Caki2 (cell line): ENCODE data around the gene UNC13B. TPM values are rescaled to one million over a fixed set of nuclear protein-coding genes. Genes with fewer than 3 reads are reported as not detected.
"Not testable (repeated sequence)": the region's sequence is repeated elsewhere in the genome, so short reads cannot be mapped to it uniquely, and the experiment has no call there.

Experiments
- DNase-seq: peaks from one replicate; pipeline ENCODE4 v3.0.0-alpha.2; 2015; ENCODE audit warnings: low read depth
- in situ Hi-C: cut with HindIII; loops from 2 replicates; pipeline ENCODE4 v1.10.0; 2016; ENCODE audit warnings: low sequenced_read_pairs, low pct_unique_long_range_greater_than_20kb, mixed read lengths
- total RNA-seq: library from RNA; depleted of rRNA; stranded (reverse); fragments of >200 nt; shearing (Covaris generic); gene quantifications from 2 replicates; pipeline ENCODE4 v1.2.3, GENCODE V29; 2014; ENCODE audit warnings: low replicate concordance

Gene UNC13B
- total RNA-seq, 1 experiment from 2014 or later, result 1.4 TPM

DNA sequence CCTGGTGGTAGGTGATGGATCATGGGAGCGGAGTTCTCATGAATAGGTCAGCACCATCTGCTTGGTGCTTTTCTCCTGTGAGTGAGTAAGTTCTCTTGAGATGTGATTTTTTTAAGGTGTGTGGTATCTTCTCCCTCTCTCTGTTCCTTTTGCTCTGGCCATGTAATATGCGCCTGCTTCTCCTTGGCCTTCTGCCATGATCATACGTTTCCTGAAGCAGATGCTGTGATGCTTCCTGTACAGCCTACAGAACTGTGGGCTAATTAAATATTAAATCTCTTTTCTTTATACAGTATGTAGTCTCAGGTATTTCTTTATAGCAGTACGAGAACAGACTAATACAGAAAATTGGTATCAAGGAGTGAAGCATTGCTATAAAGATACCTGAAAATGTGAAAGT, 36.4 kb downstream of the UNC13B start:
- in situ Hi-C loops, result no loop called here
- no peak for DNase-seq

- in situ Hi-C loops, result no loop called here
- no peak for DNase-seq
Measured at GRCh38 chr9:35203528-35203927, 41.7 kb downstream of the UNC13B start.

GRCh38 chr9:35205340-35205739, 43.5 kb downstream of the UNC13B start:
- no peak for DNase-seq
- in situ Hi-C loops, result no loop called here

DNA sequence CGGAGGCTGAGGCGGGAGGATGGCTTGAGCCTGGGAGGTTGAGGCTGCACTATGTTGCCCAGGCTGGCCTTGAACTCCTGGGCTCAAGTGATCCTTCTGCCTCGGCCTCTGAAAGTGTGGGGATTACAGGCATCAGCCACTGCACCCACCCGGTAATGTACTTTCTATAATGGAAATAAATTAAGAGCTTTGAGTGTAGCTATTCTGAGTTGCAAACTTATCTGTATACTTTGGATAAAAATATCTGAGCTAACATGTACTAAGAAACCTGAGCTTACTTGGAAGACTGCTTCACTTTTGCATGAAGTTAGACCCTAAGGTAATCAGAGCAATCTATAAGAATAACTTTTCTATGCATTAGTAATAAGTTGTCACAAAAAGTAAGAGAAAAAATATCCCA, 50.0 kb downstream of the UNC13B start:
- no peak for DNase-seq
- in situ Hi-C loops, result no loop called here

DNA sequence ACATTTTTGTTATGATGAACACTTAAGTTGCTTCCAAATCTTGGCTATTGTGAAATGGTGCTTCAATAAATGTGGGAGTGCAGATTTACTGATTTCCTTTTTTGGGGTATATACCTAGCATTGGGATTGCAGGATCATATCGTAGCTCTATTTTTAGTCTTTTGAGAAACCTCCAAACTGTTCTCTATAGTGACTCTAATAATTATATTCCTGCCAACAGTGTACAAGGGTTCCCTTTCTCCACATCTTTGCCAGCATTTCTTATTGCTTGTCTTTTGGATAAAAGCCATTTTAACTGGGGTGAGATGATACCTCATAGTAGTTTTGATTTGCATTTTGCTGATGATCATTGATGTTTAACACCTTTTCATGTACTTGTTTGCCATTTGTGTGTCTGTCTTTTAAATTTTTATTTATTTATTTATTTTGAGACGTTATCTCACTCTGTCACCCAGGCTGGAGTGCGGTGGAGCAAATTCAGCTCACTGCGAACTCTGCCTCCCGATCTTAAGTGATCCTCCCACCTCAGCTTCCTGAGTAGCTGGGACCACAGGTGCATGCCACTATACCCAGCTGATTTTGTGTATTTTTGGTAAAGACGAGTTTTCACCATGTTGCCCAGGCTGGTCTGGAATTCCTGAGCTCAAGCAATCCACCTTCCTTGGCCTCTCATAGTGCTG, 59.0 kb downstream of the UNC13B start:
- in situ Hi-C loops, result no loop called here
- no peak for DNase-seq

GRCh38 chr9:35225677-35226076, 63.9 kb downstream of the UNC13B start:
- no peak for DNase-seq
- in situ Hi-C loops, result no loop called here

DNA sequence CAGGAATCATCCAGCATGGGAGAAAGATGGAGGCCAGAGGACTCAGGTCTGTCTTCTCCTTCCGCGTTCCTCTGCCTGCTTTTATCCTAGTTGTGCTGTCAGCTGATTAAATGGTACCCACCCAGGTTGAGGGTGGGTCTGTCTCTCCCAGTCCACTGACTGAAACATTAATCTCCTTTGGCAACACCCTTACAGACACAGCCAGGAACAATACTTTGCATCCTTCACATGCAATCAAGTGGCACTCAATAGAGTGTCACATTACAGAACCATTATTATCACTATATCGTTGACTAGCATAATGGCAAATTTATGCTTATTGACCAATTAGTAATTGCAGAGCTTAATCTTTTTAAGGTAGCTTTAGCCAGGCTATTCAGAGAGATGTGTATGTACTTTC, 64.8 kb downstream of the UNC13B start:
- no peak for DNase-seq
- in situ Hi-C loops, result no loop called here

DNA sequence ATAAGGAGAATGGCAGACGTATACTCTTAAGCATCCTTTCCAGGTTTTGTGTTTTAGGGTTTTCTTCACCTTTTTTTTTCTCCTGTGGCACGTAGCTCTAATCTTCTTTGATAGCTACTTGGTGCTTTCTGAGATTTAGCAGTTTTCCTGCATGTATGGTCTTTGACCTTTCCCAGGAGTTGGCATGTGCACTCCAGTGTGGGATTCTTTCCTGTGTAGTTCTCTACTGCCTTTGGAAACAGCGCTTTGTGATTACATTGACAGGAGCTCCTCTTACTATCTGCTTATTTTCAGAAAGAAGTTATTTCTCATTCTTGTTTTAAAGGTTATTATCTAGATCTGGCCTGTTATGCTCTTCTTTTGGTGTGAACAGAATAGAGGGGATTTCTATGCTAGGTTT, 65.5 kb downstream of the UNC13B start:
- in situ Hi-C loops, result no loop called here
- DNase-seq, result no peak

DNA sequence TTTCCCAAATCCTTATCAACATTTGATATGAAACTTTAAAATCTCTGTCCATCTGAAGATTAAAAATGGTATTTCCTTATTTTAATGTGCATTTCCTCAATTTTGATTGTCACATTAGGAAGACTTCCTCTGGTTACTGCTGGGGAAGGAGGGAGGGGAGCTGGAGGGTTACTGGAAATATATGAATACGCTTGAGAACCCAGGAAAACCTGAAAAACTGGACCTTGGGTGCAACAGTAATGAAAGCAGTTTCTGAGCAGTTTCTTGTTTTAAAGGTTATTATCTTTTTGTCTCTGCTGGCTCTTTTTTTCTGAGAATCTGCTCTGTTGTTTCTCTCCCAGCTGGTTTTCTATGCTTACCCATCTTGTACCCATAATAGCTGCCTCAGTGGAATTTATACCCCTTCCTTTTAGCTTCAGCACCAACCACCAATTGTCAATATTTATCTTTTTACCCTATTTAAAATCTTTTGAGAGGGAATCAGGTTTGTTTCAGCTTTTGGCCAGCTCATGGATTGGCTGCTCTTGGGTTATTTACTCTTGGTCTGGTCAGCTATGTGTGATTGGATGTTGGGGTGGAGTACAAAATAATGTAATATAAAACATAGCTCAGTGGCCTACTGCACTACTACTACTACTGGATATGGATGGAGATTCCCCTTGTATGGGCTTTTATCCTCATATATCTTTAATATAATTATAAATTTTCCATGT, 67.4 kb downstream of the UNC13B start:
- DNase-seq, result no peak
- in situ Hi-C loops, result no loop called here

DNA sequence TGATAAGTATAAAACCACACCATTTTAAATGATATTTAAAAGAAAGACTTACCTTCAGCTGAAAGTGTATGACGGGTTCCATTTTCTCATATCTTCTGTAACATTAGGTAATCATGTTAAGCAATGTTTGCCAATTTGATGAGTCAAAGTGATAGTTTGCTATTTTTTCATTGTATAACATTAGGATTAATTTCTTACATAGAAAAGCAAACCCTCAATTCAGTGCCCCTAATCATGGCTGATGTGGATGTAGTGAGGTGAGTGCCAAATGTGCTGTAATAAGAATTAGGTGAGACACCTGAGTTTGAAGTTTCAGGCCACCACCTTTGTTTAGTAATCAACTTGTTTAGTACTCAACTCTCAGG, 68.0 kb downstream of the UNC13B start:
- no peak for DNase-seq

DNA sequence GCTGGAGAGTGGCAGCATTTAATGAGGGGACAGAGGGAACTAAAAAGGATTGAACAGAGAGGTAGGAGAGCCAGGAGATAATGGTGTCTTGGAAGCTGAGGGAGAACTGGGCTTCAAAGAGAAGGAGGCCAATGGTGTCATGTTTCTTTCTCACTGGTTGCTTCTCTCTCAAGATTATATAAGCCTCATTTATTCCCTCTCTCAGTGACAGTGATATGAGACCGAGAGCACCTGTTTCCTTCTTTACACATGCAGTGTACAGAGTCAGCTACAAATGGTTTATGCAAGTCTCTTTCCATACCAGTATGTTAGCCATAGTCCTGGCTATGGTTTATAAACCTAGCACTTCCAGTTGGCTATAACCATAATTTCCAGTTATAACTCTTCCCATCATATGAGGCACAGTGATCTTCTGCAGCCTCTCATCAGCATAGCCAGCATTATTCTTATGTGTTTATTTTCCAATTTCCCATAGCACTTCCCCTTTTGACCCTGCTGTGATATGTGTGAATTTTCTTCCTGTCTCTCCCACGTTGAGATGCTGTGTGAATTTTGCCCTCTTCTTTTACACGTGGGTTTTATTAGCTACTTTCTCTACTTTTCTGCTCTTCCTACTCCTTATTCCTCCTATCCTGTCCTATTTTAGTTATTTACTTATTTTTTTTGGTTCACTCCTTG, 71.2 kb downstream of the UNC13B start:
- no peak for DNase-seq
- in situ Hi-C loops, result no loop called here

More for the DNA sequence above, 68.0 kb downstream of the UNC13B start:
- in situ Hi-C loops, result no loop called here

GRCh38 chr9:35236692-35237091, 74.9 kb downstream of the UNC13B start:
- in situ Hi-C loops, result no loop called here
- DNase-seq, result no peak

GRCh38 chr9:35237311-35237710, 75.5 kb downstream of the UNC13B start:
- in situ Hi-C loops, result no loop called here
- DNase-seq, result no peak

- DNase-seq, in situ Hi-C loops: not testable (repeated sequence)
Measured at GRCh38 chr9:35245945-35246344, 84.1 kb downstream of the UNC13B start.

DNA sequence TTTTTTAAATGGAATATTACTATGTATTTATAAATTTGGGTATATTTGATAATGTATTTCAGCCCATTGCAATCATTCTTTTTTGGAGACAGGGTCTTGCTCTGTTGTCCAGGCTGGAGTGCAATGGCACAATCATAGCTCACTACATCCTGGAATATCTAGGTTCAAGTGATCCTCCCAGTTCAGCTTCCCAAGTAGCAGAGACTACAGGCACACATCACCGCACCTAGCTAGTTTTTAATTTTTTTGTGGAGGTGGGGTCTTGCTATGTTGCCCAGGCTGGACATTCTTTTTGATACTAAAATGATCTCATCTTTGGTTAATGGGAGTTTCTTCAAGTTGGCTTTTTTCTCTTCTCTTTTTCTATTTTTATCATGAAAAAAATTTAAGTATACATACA, 91.3 kb downstream of the UNC13B start:
- in situ Hi-C loops, result no loop called here
- DNase-seq, result no peak

DNA sequence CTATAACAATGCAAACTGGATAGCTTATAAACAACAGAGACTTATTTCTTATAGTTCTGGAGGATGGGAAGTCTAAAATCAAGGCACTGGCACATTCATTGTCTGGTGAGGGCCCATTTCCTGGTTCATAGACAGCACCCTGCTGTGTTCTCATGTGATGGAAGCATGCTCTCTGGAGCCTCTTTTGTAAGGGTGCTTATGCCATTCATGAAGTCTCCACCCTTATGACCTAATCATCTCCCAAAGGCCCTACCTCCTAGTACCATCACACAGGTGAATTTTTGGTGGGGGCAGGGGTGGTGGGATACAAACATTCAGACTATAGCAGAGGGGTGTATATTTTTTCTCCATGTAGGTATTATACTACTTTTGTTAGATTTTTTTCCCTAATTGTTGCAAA, 92.4 kb downstream of the UNC13B start:
- DNase-seq, result no peak
- in situ Hi-C loops, result no loop called here

- no peak for DNase-seq
- in situ Hi-C loops, result no loop called here
Measured at GRCh38 chr9:35254984-35255857, 93.4 kb downstream of the UNC13B start.

DNA sequence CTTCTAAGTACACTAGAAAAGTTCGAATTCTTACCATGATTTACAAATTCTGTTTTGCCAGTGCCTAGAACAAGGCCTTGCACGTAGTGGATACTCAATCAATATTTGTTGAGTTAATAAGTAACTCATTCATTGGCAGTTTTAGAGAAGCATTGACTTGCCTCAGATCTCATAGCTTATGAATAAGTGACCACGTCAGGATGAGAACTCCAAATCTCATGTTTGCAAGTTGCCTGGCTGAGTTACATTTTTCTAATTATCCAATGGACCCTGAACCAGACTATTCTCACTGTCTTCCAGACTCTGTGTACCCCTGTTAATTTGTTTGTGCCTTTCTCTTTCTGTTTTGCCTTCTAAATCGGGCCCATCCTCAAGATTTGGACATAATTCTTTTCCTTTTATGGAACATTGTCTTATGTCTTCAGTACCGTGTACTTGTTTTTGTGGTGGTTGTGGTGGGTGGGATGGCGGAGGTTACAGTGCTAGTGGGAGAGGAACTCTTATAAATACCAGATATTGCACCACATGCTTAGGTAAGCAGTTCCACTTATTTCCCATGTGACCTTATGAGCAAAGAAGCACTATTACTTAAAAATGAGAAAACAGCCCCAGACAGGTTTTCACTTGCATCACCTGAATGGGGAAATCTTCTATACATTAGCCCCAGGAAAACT, 96.3 kb downstream of the UNC13B start:
- in situ Hi-C loops, result no loop called here
- DNase-seq, result no peak
